HEK293 (cell line): Measurements from ENCODE around the gene LMNA.
A peak's percentile ranks its signal among the peaks of the same experiment; 100 is the strongest.
"Not testable (repeated sequence)": the region's sequence is repeated elsewhere in the genome, so short reads cannot be mapped to it uniquely, and the experiment has no call there.

Source experiments
- CTCF ChIA-PET: fragments of 350-600 bp; formaldehyde crosslinking; extraction: SDS; loops from one replicate; lab custom pipeline; 2021; ENCODE audit warnings: antibody characterized with exemption; lab: Yijun Ruan, JAX
- POLR2A ChIA-PET: fragments of 300-600 bp; formaldehyde crosslinking; extraction: SDS; loops from one replicate; lab custom pipeline; 2020; ENCODE audit warnings: antibody characterized with exemption, inconsistent platforms; lab: Yijun Ruan, JAX
- H3K27ac ChIP-seq: fragments of 200-500 bp; sonication (Bioruptor generic); 2 replicates; pipeline ENCODE4 v1.5.1; 2014; ENCODE audit warnings: low read depth, low read length, control low read depth, inconsistent platforms; ENCODE audit errors: extremely low read depth
- H3K36me3 ChIP-seq, 2 experiments: fragments of 200-500 bp in 1 of 2; sonication (Bioruptor generic) in 1 of 2; 1 replicate in 1 of 2; 2 replicates in 1 of 2; pipeline ENCODE4 v1.5.1; 2014 to 2017; ENCODE audit warnings: inconsistent platforms in 2 of 2, low read length in 2 of 2; ENCODE audit not compliant: control insufficient read depth in 2 of 2, insufficient read depth in 1 of 2
- H3K4me1 ChIP-seq: fragments of 200-500 bp; sonication (Bioruptor generic); 2 replicates; pipeline ENCODE4 v1.5.1; 2014; ENCODE audit warnings: mild to moderate bottlenecking, low read length, inconsistent platforms; ENCODE audit not compliant: control insufficient read depth, insufficient read depth
- H3K4me3 ChIP-seq: 2 replicates; pipeline ENCODE4 v1.5.1; 2011; ENCODE audit warnings: low read depth, mild to moderate bottlenecking, control low read depth, low read length, moderate library complexity
- H3K9me3 ChIP-seq: fragments of 200-500 bp; sonication (Bioruptor generic); 2 replicates; pipeline ENCODE4 v1.5.1; 2014; ENCODE audit warnings: low read depth, low read length, inconsistent platforms; ENCODE audit not compliant: control insufficient read depth, insufficient read depth
- PRDM10 ChIP-seq: fragments of 450-650 bp; formaldehyde crosslinking; IDR thresholded peaks from 2 replicates; pipeline ENCODE4 v1.5.1; 2016; ENCODE audit warnings: missing biosample characterization, missing genetic modification characterization
- REST ChIP-seq: fragments of 450-650 bp; formaldehyde crosslinking; IDR thresholded peaks from 2 replicates; pipeline ENCODE4 v1.5.1; 2016; ENCODE audit warnings: missing biosample characterization, missing genetic modification characterization
- SETDB1 ChIP-seq: IDR thresholded peaks from one replicate; pipeline ENCODE4 v1.6.1; 2017; ENCODE audit warnings: mild to moderate bottlenecking, low read length, moderate library complexity, mixed read lengths; ENCODE audit not compliant: insufficient read length
- TCF7L2 ChIP-seq: IDR thresholded peaks from 2 replicates; pipeline ENCODE4 v1.6.1; 2011; ENCODE audit warnings: low read depth, mild to moderate bottlenecking, inconsistent platforms, low read length, moderate library complexity, borderline replicate concordance
- WT1 ChIP-seq: fragments of 450-650 bp; formaldehyde crosslinking; IDR thresholded peaks from 2 replicates; pipeline ENCODE4 v1.5.1; 2016; ENCODE audit warnings: missing biosample characterization, missing genetic modification characterization
- ZBTB20 ChIP-seq: fragments of 450-650 bp; formaldehyde crosslinking; IDR thresholded peaks from 2 replicates; pipeline ENCODE4 v1.5.1; 2016; ENCODE audit warnings: missing biosample characterization, missing genetic modification characterization
- ZNF362 ChIP-seq: fragments of 450-650 bp; formaldehyde crosslinking; IDR thresholded peaks from 2 replicates; pipeline ENCODE4 v1.5.1; 2016; ENCODE audit warnings: missing biosample characterization, missing genetic modification characterization
- ZNF600 ChIP-seq: fragments of 450-650 bp; formaldehyde crosslinking; IDR thresholded peaks from 2 replicates; pipeline ENCODE4 v1.5.1; 2016; ENCODE audit warnings: missing biosample characterization, missing genetic modification characterization
- TF ChIP-seq, protein P1 (sequence below): fragments of 450-650 bp; formaldehyde crosslinking; IDR thresholded peaks from 2 replicates; pipeline ENCODE4 v1.5.1; 2016; ENCODE audit warnings: missing biosample characterization, missing genetic modification characterization
- TF ChIP-seq, protein P2 (sequence below): fragments of 450-650 bp; formaldehyde crosslinking; IDR thresholded peaks from 2 replicates; pipeline ENCODE4 v1.5.1; 2017; ENCODE audit warnings: missing biosample characterization, missing genetic modification characterization

The LMNA gene

GRCh38 chr1:156115514-156116374, 1.2 kb downstream of the LMNA start (continued):
- TF ChIP-seq REST: peak; percentile 33; the same call in 1 of the 2 replicates
- 0 out of 2 replicates have a peak, but pooled peaks have one; percentile 11 for TF ChIP-seq ZBTB20 (tag by site-specific recombination)
- TF ChIP-seq, all 188 proteins: peak for 22

GRCh38 chr1:156116731-156117130, 2.2 kb downstream of the LMNA start:
- H3K4me3 ChIP-seq, H3K4me1 ChIP-seq, H3K36me3 ChIP-seq, H3K9me3 ChIP-seq, H3K27ac ChIP-seq: not testable (repeated sequence)
- ChIA-PET CTCF (interaction anchor here (3.5 to 25.6 kb wide), 3 partner anchors 9 to 17 kb away, joined by 18 to 1029 read pairs (median 33); no protein-coding TSS in a partner anchor), POLR2A (interaction anchor here (0.7 to 5.5 kb wide), 4 partner anchors 11 to 36 kb away, joined by 4 to 63 read pairs (median 33); no protein-coding TSS in a partner anchor)
- TF ChIP-seq ZNF362: peak; percentile 90
- TF ChIP-seq PRDM10 (tag by site-specific recombination): peak; percentile 9; the same call in 1 of the 2 replicates

DNA sequence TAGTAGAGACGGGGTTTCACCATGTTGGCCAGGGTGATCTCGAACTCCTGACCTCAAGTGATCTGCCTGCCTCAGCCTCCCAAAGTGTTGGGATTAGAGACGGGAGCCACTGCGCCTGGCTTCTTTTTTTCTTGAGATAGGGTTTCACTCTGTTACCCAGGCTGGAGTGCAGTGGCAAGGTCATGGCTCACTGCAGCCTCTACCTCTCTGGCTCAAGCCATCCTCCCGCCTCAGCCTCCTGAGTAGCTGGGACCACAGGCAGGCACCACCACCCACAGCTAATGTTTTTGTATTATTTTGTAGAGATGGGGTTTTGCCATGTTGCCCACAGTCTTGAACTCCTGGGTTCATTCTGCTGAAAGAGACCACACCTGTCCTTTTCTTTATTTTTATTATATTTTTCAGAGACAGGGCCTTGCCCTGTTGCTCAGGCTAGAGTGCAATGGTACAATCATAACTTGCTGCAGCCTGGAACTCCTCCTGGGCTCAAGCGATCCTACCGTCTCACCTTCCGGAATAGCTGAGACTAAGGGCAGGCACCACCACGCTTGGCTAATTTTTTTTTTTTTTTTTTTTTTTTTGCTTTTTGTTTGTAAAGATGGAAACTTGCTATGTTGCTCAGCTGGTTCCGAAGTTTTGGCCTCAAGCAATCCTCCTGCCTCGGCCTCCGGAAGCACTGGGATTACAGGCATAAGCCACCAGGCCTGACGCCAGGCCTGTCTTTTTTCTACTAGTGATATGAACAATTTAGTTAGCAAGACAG, 3.1 kb downstream of the LMNA start:
- peaks cover 0 to 7% of the 10 kb centered on the region in 2 experiments; a peak in 2 of 3 replicates for H3K36me3 ChIP-seq
- ChIA-PET POLR2A (interaction anchor here (0.7 kb wide), 2 partner anchors 36 to 188 kb away, joined by 3 to 5 read pairs; no protein-coding TSS in a partner anchor), CTCF (interaction anchor here (3.5 to 25.6 kb wide), 3 partner anchors 8 to 18 kb away, joined by 18 to 1029 read pairs (median 33); no protein-coding TSS in a partner anchor)
- no peak overlapping the region for H3K4me3 ChIP-seq
- no peaks in the 10 kb centered on the region for H3K9me3 ChIP-seq
- H3K4me1 ChIP-seq: peaks cover 6% of the 10 kb centered on the region
- TF ChIP-seq TCF7L2 (no peak), ZNF362 (peak; percentile 70; the same call in 1 of the 2 replicates), WT1 (tag by site-specific recombination) (no peak), SETDB1 (no peak), ZNF600 (tag by site-specific recombination) (0 out of 2 replicates have a peak, but pooled peaks have one; percentile 19)
- TF ChIP-seq, protein P1, sequence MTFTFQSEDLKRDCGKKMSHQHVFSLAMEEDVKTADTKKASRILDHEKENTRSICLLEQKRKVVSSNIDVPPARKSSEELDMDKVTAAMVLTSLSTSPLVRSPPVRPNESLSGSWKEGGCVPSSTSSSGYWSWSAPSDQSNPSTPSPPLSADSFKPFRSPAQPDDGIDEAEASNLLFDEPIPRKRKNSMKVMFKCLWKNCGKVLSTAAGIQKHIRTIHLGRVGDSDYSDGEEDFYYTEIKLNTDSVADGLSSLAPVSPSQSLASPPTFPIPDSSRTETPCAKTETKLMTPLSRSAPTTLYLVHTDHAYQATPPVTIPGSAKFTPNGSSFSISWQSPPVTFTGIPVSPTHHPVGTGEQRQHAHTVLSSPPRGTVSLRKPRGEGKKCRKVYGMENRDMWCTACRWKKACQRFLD (tag by site-specific recombination): no peak
- TF ChIP-seq, protein P2, sequence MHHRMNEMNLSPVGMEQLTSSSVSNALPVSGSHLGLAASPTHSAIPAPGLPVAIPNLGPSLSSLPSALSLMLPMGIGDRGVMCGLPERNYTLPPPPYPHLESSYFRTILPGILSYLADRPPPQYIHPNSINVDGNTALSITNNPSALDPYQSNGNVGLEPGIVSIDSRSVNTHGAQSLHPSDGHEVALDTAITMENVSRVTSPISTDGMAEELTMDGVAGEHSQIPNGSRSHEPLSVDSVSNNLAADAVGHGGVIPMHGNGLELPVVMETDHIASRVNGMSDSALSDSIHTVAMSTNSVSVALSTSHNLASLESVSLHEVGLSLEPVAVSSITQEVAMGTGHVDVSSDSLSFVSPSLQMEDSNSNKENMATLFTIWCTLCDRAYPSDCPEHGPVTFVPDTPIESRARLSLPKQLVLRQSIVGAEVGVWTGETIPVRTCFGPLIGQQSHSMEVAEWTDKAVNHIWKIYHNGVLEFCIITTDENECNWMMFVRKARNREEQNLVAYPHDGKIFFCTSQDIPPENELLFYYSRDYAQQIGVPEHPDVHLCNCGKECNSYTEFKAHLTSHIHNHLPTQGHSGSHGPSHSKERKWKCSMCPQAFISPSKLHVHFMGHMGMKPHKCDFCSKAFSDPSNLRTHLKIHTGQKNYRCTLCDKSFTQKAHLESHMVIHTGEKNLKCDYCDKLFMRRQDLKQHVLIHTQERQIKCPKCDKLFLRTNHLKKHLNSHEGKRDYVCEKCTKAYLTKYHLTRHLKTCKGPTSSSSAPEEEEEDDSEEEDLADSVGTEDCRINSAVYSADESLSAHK (tag by site-specific recombination): no peak
- H3K27ac ChIP-seq: no peak overlapping the region
